ENCODE data around the gene KRT4. TPM values are rescaled to one million over a fixed set of nuclear protein-coding genes. Genes with fewer than 3 reads are reported as not detected.

KRT4 gene
- polyA plus RNA-seq, 3 donors: not detected

- H3K27me3 Mint-ChIP-seq (ENCODE audit: low read depth in 3 of 3): peaks cover 3 to 7% (median 6%) of the 10 kb centered on the region in 3 donors
- no peaks in the 10 kb centered on the region for H3K36me3 ChIP-seq (replicated peaks in 1 of 2; ENCODE audit: control insufficient read depth in 1 of 2, insufficient read depth in 2 of 2, low read length in 2 of 2)
- no peaks in the 10 kb centered on the region for H3K79me2 ChIP-seq (ENCODE audit: insufficient read depth, low read length)
- H2AFZ ChIP-seq (ENCODE audit: insufficient read depth, low read depth, low read length, poor library complexity, severe bottlenecking): no peak overlapping the region
- no peak overlapping the region for H3K27ac Mint-ChIP-seq
- intact Hi-C loops (cut with micrococcal nuclease): no loop called here
- H4K20me1 ChIP-seq (ENCODE audit: insufficient read depth, low read length): no peaks in the 10 kb centered on the region
- H3K9me3 Mint-ChIP-seq: no peaks in the 10 kb centered on the region
- no peaks in the 10 kb centered on the region for H3K27me3 ChIP-seq (ENCODE audit: control insufficient read depth in 2 of 2, insufficient read depth in 2 of 2, low read length in 2 of 2)
- H3K27ac ChIP-seq (ENCODE audit: low read depth in 1 of 2, low read length in 2 of 2): no peak overlapping the region
- DNase-seq: no peak
- no peak overlapping the region for H3K9ac ChIP-seq (ENCODE audit: insufficient read depth, low read length, poor library complexity, severe bottlenecking)
- TF ChIP-seq, protein P1, sequence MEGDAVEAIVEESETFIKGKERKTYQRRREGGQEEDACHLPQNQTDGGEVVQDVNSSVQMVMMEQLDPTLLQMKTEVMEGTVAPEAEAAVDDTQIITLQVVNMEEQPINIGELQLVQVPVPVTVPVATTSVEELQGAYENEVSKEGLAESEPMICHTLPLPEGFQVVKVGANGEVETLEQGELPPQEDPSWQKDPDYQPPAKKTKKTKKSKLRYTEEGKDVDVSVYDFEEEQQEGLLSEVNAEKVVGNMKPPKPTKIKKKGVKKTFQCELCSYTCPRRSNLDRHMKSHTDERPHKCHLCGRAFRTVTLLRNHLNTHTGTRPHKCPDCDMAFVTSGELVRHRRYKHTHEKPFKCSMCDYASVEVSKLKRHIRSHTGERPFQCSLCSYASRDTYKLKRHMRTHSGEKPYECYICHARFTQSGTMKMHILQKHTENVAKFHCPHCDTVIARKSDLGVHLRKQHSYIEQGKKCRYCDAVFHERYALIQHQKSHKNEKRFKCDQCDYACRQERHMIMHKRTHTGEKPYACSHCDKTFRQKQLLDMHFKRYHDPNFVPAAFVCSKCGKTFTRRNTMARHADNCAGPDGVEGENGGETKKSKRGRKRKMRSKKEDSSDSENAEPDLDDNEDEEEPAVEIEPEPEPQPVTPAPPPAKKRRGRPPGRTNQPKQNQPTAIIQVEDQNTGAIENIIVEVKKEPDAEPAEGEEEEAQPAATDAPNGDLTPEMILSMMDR (IDR thresholded peaks at IDR 0.05): no peak
- no peak overlapping the region for H3K4me3 ChIP-seq (replicated peaks in 1 of 3; ENCODE audit: low read depth in 2 of 3, low read length in 3 of 3)
- no peaks in the 10 kb centered on the region for H3K9me3 ChIP-seq (replicated peaks in 1 of 2; ENCODE audit: control insufficient read depth in 1 of 2, insufficient read depth in 1 of 2, low read length in 2 of 2)
- no peaks in the 10 kb centered on the region for H3K36me3 Mint-ChIP-seq
- H3K4me2 ChIP-seq (replicated peaks; ENCODE audit: extremely low read depth, low read length, poor library complexity, severe bottlenecking): no peak overlapping the region
- WGBS (ENCODE audit: insufficient coverage): 71% methylated on average over 11 of the region's 16 CpGs
- H3K4me3 Mint-ChIP-seq: no peak overlapping the region
- H3K4me1 ChIP-seq (ENCODE audit: control insufficient read depth in 1 of 2, insufficient read depth in 2 of 2, low read length in 2 of 2): no peaks in the 10 kb centered on the region
- H3K4me1 Mint-ChIP-seq: no peaks in the 10 kb centered on the region
Observed at GRCh38 chr12:52822771-52823510, 9.0 kb upstream of the KRT4 start.

DNA sequence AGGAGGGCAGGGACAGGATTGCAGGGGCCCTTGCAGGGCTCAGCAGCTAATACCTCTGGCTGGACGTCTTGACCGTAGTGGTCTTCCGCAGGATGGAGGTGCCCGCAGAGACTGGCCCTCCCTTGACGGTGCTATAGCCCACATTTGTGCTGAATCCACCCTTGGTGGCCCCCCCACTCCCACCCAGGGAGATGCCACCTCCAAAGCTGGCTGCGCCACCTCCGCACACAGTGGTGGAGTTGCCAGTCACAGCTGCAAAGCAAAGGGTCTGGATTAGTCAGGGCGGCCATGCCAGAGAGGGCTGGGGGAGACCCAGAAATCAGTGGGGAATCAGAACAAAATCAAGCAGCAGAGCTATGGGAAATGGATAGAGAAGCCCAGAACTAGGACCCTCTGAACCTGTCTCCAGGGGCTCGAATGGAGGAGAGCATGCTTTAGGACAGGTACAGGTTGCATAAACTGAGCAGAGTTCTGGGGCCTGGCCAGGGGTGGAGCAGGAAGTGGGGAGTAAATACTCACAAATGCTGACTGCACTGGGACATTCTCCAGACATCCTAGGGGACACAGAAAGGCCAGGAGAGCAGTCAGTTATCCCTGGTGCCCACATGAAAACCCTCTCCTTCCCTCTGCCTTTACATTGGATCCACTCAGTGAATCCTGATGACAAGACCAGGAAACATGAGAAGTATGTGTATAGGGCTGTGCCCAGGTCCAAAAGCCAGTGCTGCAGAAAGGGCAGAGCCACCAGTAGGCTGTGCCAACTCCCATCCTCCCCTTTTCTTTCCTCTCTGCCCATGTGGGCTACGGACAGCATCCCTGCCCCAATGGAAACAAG, 8.1 kb upstream of the KRT4 start:
- Histone ChIP-seq H3K4me3 (replicated peaks in 1 of 3; ENCODE audit: low read depth in 2 of 3, low read length in 3 of 3) (no peak overlapping the region), H3K79me2 (ENCODE audit: insufficient read depth, low read length) (no peaks in the 10 kb centered on the region), H3K36me3 (replicated peaks in 1 of 2; ENCODE audit: control insufficient read depth in 1 of 2, insufficient read depth in 2 of 2, low read length in 2 of 2) (no peaks in the 10 kb centered on the region), H3K27ac (ENCODE audit: low read depth in 1 of 2, low read length in 2 of 2) (no peak overlapping the region), H3K4me1 (ENCODE audit: control insufficient read depth in 1 of 2, insufficient read depth in 2 of 2, low read length in 2 of 2) (no peaks in the 10 kb centered on the region), H3K4me2 (replicated peaks; ENCODE audit: extremely low read depth, low read length, poor library complexity, severe bottlenecking) (no peak overlapping the region), H3K9ac (ENCODE audit: insufficient read depth, low read length, poor library complexity, severe bottlenecking) (no peak overlapping the region), H3K9me3 (replicated peaks in 1 of 2; ENCODE audit: control insufficient read depth in 1 of 2, insufficient read depth in 1 of 2, low read length in 2 of 2) (no peaks in the 10 kb centered on the region), H3K27me3 (ENCODE audit: control insufficient read depth in 2 of 2, insufficient read depth in 2 of 2, low read length in 2 of 2) (no peaks in the 10 kb centered on the region), H2AFZ (ENCODE audit: insufficient read depth, low read depth, low read length, poor library complexity, severe bottlenecking) (no peak overlapping the region), H4K20me1 (ENCODE audit: insufficient read depth, low read length) (no peaks in the 10 kb centered on the region)
- Mint-ChIP-seq H3K4me1 (no peaks in the 10 kb centered on the region), H3K27ac (no peak overlapping the region), H3K4me3 (no peak overlapping the region), H3K9me3 (no peaks in the 10 kb centered on the region), H3K27me3 (ENCODE audit: low read depth in 3 of 3) (peaks cover 3 to 7% (median 7%) of the 10 kb centered on the region in 3 donors), H3K36me3 (no peaks in the 10 kb centered on the region)
- 92% methylated on average over 8 of the region's 10 CpGs for WGBS (ENCODE audit: insufficient coverage)
- no peak for DNase-seq
- TF ChIP-seq, protein P1 (IDR thresholded peaks at IDR 0.05): no peak
- intact Hi-C loops (cut with micrococcal nuclease): no loop called here

All from CD14-positive monocyte (primary cell).